GM19467 (cell line): ENCODE data around the gene ZNF274.
"Not testable (repeated sequence)": the region's sequence is repeated elsewhere in the genome, so short reads cannot be mapped to it uniquely, and the experiment has no call there.

ENCODE experiments used
- ATAC-seq: cut with Tn5 transposase; IDR thresholded peaks from one replicate; pipeline ENCODE4 v1.9.1; 2021; ENCODE audit warnings: mild to moderate bottlenecking, moderate library complexity; ENCODE audit not compliant: unreplicated experiment

ZNF274 gene

GRCh38 chr19:58182989-58183816 lies at the start of gene ZNF274:
Gene ZNF274, plus strand, starts transcription at chr19:58183061. Its CDS starts 905 bp downstream, at chr19:58183966.
- ATAC-seq, result peak; percentile 95

GRCh38 chr19:58134244-58134643 lies 48.6 kb upstream of the ZNF274 start:
- no peak for ATAC-seq

GRCh38 chr19:58145849-58146248 lies 37.0 kb upstream of the ZNF274 start:
- no peak for ATAC-seq

GRCh38 chr19:58147475-58147874 lies 35.4 kb upstream of the ZNF274 start:
- ATAC-seq, result not testable (repeated sequence)

- ATAC-seq, result no peak
These were observed 32.4 kb upstream of the ZNF274 start, which contains the start of gene ZNF329 for GRCh38 chr19:58150328-58150921. Gene ZNF329, minus strand, starts transcription at chr19:58150789. Its CDS starts 21,286 bp downstream, at chr19:58129503.

- no peak for ATAC-seq
These were observed 29.5 kb upstream of the ZNF274 start for GRCh38 chr19:58153386-58153785.

GRCh38 chr19:58154287-58154678 lies 28.6 kb upstream of the ZNF274 start:
- ATAC-seq, result no peak

- peak; percentile 61 for ATAC-seq
These were observed 27.9 kb upstream of the ZNF274 start for GRCh38 chr19:58154679-58155648.

GRCh38 chr19:58157045-58157728 lies 25.7 kb upstream of the ZNF274 start:
- no peak for ATAC-seq

- no peak for ATAC-seq
These were observed 16.6 kb upstream of the ZNF274 start for GRCh38 chr19:58166268-58166667.

GRCh38 chr19:58166708-58167280 lies 16.1 kb upstream of the ZNF274 start:
- no peak for ATAC-seq

- ATAC-seq, result no peak
These were observed 12.0 kb upstream of the ZNF274 start for GRCh38 chr19:58170860-58171259.

- no peak for ATAC-seq
These were observed 822 bp upstream of the ZNF274 start for GRCh38 chr19:58181902-58182576.

- no peak for ATAC-seq
These were observed 278 bp upstream of the ZNF274 start for GRCh38 chr19:58182577-58182988.

- no peak for ATAC-seq
These were observed 955 bp downstream of the ZNF274 start for GRCh38 chr19:58183817-58184215.

GRCh38 chr19:58196901-58197616 lies 14.2 kb downstream of the ZNF274 start:
- no peak for ATAC-seq

GRCh38 chr19:58203814-58204475 lies 21.1 kb downstream of the ZNF274 start:
- ATAC-seq, result no peak

- ATAC-seq, result no peak
These were observed 21.7 kb downstream of the ZNF274 start for GRCh38 chr19:58204566-58204965.
